HG02840 (cell line): ENCODE measurements around the gene FILIP1L.

Experiments used
- ATAC-seq: cut with Tn5 transposase; IDR thresholded peaks from one replicate; pipeline ENCODE4 v1.9.1; 2021; ENCODE audit warnings: mild to moderate bottlenecking, moderate library complexity, moderate number of reproducible peaks; ENCODE audit not compliant: unreplicated experiment, low FRiP score

Gene FILIP1L

DNA sequence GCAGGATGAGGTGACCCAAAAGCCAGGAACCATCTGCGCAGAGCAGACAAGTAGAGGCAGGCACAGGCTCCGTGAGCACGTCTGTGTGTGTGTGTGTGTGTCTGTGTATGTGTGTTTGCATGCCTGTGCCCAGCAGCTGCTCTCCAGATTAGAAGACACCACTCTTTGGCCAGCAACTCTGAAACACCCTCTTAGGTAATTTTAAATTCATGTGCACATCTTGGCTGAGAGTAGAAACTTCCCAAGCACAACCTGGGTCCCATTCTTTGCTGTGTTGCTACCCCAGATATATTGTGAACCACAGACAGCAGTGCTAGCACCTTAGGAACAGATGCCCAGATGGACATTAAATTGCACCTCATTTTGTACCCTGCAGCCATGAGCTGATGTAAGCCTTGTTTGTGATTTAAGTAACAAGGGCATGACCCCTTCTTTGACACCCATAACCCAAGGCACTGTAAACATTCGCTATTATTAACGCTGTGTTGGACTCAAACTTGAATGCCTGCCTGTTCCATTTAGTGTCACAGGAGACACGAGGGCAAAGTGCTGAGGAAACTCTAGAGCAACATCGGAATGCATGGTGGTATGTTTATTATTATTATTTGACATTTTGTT is at the start of gene FILIP1L:
Gene FILIP1L, minus strand, starts transcription at position 89 of the 618 bp plus-strand sequence.
- no peak for ATAC-seq

DNA sequence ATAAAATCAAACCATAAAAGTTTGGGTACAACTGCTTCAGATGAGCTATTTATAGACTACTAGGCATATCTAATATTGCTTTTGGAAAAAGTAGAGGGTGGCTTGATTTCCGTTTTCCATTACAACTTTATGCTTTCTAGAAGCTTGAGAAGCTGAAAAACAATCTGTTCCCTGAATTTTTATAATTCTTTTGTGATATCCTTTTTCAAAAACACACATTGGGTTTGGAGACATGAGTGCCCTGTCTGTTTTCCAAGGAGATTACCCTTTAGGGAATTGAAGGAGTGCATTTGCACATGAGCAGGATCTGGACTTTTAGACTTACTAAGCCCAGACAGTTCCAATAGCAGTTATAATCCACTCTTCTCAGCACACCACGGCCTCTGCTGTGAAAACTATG is 49.5 kb upstream of the FILIP1L start:
- ATAC-seq = no peak

DNA sequence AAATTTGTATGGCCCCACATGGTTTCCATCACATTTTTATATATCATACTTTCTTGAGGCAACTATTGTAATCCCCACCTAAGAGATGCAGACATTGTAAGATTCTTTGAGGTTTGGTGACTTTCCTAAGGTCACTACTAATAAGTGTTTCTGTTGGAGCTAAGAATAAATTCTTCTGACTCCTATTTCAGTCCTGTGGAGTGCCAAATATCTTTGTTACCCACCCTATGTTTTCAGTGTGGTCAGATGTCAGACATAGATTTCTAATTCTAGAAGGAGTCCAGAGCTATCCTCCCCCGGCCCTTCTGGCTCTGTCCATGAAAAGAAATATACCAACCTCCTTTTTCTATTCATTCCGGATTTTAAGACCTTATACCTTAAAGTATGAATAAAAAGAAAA is 46.2 kb upstream of the FILIP1L start:
- ATAC-seq = no peak

DNA sequence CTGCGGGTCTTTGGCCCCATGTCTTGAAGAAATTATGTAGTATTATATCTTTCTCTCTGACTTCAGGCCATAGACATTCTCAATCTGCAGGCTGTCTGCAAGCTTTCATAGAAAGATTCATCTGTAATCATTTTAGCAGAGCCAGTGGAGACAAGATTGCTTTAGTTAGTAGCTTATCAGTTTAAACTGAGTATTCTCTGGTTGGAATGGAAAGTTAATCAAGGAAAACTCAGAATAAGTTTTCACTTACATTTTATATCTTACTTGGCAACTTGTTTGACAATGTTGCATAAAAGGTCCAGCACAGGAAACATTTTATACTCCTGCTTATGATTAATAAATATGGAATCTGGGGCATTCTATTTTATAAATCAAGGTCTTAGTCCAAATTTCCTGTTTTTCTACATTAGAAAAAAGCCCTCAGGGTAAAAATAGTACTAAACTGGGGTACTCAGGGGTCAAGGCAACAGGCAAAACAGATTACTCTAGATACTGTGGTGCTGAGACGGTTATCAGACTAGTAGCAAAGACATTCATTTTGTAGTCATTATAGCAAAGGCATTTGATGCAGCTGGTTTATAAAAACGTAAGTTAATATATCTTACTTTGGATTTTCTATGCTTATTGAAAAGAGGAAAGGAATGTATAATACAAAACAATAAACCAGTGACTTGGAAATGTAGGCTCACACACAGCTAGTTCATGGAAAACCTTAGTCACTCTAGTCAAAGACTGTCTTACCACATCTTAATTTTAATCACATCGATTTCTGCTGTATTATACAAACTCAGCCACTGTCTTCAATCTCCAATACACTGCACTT is 45.2 kb upstream of the FILIP1L start:
- no peak for ATAC-seq

DNA sequence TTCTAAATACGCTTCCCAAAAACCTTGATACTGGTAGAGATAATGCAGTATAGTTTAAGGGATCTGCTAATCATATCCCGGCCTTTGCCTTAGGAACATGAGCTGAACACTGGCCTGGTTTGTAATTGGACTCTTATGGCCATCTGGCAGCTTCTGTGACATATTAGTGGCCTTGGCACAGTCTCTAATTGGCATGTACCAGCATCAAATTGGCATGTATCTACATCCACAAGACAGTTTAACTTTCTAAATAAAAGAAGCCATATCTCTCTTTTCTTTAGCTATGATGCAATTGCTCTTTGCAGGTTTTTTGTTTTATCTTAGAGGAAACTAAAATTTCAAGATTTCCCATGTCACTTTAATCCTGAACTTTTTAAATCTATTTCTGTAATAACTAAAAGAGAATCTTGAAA is 44.6 kb upstream of the FILIP1L start:
- no peak for ATAC-seq

DNA sequence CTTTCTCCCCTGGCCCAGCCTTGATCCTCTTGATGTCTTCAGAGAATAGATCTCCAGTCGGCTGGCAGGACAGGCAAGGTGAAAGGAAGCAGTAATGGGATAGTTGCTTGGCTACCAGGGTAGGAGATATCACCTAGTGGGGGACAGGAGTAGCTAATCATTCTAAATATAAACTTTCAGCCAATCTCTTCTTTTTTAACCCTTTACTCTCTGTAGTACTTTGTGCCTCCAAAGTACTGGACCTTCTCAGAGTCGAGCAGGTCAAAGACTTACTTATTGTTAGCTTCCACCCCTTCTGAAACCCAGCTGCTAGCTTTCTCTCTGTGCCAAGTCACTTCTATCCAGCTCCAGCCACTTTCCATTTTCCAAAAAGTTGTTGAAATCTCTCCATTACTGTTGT is 43.4 kb upstream of the FILIP1L start:
- no peak for ATAC-seq

DNA sequence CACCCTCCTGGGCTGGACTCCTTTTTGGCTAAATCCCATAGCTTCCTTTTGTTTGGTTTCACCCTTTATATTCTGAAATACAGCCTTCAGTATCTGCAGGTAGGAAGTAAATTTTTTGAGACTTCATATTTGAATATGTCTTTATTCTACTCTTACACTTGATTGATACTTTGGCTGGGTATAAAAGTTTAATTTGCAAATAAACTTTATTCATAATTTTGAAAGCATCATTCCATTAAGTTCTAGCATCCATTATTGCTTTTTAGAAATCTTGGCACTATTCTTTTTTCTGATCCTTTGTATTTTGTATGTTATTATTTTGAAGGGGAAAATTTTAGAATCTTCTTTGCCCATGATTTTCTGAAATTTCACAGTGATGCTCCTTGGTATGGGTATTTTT is 41.3 kb upstream of the FILIP1L start:
- no peak for ATAC-seq

DNA sequence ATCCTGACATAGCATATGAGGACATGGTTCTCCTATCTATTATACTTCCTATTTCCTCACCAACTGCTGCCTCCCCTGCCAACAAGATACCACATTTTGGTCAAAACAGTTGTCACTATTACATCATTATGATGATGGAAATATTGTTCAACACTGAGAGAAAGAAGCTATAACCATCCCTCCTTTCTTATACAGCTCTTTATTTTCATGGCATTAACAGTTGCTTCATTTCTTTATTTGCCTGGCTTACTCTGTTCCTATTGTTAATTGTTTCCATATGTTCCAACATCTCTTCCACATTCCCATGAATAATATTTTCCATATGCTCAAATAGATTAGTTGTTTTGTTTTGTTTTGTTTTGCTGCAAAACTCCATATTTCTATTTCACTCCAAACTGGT is 40.8 kb upstream of the FILIP1L start:
- no peak for ATAC-seq

DNA sequence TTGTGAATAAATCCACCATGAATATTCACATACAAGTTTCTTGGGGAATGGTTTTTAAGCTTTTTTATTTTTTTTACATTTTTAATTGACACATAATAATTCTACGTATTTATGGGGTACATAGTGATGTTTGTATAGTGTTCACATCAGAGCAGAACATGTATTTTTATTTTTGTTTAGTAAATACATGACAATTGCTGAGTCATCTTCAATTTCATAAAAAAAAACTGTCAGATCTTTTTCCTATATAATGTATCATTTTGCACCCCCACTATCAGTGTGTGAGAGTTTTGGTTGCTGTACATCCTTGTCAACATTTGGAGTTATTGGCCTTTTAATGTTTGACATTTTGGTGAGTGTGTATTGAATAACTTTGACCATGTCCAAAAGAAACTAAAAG is 39.9 kb upstream of the FILIP1L start:
- ATAC-seq = no peak

DNA sequence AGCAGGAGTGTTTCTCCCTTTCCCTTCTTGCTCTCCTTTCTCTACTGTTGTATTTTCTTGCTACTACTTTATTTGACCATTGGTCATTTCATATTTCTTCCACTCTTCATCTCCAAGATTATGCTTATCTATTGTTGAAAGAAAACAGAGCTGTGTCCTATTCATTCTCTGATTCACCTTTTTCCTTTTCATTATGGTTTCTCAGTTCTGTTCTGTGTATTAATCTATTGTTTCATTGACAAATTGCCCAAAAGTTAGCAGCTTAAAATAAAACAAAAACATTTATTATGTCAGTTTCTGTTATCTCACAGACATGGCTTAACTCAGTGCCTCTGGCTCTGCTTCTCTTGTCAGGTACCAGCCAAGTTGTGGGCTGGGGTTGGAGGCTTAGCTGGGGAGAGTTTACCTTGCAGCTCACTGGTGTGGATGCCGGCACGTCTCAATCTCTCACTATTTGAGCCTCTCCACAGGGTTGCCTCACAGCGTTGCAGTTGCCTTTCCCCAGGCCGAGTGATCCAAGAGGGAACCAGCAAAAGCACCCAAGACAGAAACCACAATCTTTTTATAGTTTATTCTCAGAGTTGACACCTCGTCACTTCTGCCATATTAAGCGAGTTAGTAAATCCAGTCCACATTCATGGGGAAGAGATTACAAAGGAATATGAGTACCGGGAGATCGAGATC is 36.9 kb upstream of the FILIP1L start:
- no peak for ATAC-seq

DNA sequence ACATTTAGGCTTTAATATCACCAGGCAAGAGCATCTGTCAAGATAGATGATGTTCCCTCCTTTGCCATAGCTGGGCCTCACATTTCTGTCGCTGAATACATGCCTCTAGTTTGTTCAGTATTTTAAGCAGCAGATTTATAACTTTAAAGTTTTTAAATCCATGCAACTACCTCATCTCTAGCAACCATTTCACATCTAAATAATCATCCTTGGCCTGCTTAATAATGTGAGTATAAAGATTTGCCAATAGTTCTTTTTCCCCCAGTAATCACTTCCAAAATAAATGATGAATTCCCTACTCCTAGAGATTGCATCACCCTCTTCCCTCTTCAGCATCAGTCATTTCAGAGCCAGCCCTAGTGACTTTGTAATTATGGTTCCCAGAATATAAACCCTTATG is 36.2 kb upstream of the FILIP1L start:
- ATAC-seq = no peak

DNA sequence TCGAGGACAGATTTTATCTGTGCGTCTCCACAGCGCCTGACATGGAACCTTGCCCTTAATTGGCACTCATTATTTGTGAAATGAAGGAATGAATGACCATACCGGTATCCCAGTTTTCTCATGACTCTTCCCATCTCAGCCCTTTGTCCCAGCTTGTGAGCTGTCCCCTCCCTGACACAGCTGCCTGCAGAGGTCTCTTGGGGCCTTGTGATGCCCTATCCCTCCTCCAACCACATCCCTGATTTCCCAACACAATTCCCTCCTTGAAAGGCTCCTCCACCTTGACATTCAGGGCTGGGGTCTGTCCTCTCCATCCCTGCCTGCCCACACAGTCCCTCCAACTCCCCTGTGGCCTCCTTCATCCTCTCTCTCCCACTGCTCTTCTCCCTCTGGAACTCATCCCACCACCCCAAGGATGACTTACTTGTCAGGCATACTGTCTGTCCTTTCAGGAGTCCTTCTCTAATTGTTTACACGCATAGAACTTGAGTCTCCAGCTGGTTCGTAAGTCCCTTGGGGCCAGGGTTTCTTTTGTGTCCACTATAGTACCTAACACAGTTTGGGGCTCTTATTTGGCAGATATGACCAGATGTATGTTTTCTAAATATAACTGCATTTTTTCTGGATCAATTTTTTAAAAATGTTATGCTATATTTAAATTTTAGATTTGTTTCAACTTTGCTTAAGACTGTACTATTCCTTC is 35.6 kb upstream of the FILIP1L start:
- no peak for ATAC-seq

DNA sequence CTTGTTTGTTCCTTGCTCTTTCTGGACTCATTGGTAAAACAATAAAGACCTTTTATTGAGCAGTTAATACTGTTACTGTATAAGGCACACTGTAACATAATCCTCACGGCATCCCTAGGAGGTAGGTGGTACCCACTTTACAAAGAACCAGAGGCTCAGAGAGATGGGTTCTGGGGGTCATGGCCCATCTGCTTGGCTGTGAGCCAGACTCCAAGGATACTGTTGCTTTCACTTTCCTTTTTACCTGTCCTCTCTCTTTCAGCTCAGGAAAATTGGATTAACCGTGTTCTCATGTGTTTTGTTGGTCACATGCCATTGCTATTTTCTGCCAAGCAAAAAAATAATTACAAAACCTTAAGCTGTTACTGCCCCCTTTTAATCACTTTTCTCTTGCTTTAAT is 34.8 kb upstream of the FILIP1L start:
- ATAC-seq = no peak

DNA sequence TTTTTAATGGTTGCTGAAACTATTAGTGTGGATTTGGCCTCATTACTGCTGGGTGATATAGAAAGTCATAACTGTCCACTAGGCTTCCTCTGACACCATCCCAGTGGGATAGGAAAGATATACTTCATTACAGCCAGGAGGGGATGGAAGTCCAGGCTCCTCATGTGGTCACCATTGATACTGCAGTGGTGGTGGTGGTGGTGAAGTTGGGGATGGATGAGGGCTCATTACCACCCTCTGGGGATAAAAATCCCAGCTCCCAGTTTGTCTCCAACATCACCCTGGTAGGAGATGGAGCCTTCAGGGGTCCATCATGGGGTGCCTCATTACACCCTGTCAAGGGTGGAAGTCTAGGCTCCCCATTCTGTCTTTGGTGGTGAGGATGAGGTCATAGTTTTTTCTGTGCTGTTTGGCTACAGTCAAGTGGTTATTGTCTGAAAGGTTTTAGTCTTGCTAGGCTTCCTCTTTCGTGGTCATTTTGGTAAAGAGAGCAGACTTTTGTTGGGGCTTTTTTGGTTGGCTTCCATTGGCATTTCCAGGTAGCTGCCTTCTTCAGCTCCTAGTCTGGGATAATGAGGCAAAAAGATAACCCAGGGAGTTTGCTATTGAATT is 30.1 kb upstream of the FILIP1L start:
- ATAC-seq = no peak

DNA sequence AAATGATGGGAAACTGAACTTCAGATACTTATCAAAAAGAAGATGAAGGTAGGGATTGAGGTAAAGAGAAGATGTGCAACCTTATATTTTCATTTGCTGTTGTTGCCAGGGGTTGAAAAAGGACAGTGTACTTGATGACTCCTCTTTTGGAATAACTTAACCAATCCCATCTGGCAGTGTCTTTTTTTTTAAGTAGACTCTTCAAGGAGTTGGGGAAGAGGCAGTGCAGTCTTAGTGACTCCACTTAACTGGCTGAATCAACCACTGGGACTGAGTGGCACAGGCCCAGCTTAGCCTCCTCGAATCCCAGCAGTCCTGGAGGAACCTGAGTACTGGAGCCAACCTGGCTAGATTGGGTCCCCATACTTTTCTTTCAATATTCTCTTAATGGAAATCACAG is 27.3 kb upstream of the FILIP1L start:
- ATAC-seq = no peak

DNA sequence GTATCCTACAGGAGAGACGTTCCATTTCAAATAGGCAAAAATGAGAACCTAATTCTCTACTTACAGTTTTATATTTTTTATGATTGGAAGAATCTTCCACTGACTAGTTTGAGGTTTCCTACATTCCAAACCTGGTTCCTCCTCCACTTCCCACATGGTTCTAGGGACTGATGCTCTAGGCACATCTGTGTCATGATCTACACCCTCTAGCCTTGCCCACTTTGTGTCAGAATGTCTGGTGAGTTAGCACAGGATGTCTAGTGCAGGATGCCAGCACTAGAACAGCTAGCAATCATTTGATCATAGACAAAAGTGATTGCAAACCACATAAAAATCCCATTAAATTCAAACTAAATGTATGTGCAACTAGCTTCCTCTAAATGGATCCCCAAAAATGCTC is 26.7 kb upstream of the FILIP1L start:
- ATAC-seq = no peak

DNA sequence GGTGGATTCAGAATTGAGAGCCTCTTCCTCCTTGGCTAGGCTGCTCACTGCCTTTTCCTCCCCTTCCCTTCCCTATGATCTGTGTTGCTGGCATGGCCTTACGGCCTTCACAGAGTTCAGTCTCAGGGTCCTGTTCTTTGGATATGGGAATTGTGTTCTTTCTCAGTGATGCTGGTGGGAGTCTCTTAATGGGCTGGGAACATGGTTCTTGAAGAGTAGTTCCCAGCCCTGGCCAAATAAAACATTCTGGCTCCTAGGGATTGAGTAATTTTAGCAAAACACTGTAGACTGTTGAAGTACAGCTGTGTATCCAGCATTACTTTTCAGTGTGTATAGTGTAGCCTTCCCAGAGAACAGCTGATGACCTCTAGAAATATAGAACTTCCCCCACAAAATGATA is 22.6 kb upstream of the FILIP1L start:
- ATAC-seq = no peak

DNA sequence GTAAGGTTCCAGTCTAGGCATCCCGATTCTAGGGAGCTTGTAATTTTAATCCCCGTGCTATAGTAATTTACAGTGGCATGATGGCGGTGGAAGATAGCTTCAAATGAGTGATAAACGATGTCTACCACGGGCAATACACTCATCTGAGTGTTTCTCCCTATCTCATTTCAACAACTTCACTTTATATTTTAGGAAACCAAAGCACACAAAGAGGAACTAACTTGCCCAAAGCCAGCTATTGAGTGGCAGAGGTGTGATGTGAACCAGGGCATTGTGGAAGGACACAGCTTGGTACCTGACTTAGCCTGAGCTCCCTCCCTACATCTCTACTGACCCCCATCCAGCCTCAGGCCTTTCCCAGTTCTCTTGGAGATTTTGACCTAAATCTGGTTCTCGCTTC is 16.9 kb upstream of the FILIP1L start:
- ATAC-seq = no peak

DNA sequence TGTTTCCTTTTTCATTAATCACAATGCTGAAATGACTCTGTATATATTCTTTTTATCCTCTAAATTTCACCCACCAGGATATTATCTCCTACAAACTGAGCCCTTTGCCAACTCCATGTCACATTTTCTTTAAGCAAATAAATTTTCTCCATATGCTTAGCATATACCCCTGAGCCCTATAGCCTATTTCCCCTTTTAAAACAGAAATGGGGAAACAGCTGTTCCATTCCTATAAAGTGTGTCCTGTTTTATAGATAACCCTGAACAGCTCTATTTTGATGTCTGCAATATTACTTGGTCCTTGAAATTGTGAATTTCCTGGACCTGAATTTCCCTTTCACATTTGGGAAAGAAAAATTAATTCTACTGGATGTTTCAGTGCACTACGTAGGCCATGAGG is 15.6 kb upstream of the FILIP1L start:
- no peak for ATAC-seq

DNA sequence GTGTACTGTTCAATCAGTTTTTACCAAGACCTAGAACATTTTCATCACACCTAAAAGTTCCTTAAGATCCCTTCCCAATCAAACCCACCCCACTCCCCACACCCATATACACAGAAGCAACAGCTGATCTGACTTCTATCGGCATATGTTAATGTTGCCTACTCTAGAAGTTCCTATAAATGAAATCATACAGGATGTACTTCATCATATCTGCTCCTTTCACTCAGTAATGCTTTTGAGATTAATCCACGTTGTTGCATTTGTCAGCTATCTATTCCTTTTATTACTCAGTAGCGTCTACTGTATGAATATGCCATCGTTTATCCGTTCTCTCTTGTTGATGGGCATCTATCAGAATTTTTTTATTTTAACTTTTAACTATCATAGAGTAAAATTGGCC is 14.3 kb upstream of the FILIP1L start:
- ATAC-seq = no peak

DNA sequence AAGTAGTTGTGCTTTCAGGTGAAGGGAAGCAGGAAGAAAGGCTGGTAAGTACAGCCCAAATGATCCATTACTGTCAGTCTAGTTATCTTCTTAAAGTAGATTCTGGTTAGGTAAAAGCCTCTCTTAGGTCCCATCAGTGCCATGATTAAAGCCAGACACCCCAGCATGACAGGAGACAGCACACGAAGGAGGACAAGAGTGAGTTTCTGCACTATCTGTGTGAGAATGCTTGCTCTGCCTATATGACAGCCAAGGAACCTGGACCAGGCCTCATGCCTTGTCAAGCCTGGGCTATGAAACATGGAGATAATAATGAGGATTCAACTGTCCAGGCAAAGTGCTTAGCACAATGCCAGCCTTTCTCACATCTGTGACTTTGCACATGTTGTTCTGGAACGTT is 13.5 kb upstream of the FILIP1L start:
- ATAC-seq = no peak
